ENCODE data around the gene ZDHHC5.
"Not testable (repeated sequence)": the region's sequence is repeated elsewhere in the genome, so short reads cannot be mapped to it uniquely, and the experiment has no call there.

The ZDHHC5 gene

GRCh38 chr11:57650739-57651090, 17.2 kb upstream of the ZDHHC5 start (continued):
- TF ChIP-seq, protein P1, sequence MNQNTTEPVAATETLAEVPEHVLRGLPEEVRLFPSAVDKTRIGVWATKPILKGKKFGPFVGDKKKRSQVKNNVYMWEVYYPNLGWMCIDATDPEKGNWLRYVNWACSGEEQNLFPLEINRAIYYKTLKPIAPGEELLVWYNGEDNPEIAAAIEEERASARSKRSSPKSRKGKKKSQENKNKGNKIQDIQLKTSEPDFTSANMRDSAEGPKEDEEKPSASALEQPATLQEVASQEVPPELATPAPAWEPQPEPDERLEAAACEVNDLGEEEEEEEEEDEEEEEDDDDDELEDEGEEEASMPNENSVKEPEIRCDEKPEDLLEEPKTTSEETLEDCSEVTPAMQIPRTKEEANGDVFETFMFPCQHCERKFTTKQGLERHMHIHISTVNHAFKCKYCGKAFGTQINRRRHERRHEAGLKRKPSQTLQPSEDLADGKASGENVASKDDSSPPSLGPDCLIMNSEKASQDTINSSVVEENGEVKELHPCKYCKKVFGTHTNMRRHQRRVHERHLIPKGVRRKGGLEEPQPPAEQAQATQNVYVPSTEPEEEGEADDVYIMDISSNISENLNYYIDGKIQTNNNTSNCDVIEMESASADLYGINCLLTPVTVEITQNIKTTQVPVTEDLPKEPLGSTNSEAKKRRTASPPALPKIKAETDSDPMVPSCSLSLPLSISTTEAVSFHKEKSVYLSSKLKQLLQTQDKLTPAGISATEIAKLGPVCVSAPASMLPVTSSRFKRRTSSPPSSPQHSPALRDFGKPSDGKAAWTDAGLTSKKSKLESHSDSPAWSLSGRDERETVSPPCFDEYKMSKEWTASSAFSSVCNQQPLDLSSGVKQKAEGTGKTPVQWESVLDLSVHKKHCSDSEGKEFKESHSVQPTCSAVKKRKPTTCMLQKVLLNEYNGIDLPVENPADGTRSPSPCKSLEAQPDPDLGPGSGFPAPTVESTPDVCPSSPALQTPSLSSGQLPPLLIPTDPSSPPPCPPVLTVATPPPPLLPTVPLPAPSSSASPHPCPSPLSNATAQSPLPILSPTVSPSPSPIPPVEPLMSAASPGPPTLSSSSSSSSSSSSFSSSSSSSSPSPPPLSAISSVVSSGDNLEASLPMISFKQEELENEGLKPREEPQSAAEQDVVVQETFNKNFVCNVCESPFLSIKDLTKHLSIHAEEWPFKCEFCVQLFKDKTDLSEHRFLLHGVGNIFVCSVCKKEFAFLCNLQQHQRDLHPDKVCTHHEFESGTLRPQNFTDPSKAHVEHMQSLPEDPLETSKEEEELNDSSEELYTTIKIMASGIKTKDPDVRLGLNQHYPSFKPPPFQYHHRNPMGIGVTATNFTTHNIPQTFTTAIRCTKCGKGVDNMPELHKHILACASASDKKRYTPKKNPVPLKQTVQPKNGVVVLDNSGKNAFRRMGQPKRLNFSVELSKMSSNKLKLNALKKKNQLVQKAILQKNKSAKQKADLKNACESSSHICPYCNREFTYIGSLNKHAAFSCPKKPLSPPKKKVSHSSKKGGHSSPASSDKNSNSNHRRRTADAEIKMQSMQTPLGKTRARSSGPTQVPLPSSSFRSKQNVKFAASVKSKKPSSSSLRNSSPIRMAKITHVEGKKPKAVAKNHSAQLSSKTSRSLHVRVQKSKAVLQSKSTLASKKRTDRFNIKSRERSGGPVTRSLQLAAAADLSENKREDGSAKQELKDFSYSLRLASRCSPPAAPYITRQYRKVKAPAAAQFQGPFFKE (tag by site-specific recombination; IDR thresholded peaks at IDR 0.05; ENCODE audit: borderline replicate concordance) = no peak
- TF ChIP-seq, protein P2, sequence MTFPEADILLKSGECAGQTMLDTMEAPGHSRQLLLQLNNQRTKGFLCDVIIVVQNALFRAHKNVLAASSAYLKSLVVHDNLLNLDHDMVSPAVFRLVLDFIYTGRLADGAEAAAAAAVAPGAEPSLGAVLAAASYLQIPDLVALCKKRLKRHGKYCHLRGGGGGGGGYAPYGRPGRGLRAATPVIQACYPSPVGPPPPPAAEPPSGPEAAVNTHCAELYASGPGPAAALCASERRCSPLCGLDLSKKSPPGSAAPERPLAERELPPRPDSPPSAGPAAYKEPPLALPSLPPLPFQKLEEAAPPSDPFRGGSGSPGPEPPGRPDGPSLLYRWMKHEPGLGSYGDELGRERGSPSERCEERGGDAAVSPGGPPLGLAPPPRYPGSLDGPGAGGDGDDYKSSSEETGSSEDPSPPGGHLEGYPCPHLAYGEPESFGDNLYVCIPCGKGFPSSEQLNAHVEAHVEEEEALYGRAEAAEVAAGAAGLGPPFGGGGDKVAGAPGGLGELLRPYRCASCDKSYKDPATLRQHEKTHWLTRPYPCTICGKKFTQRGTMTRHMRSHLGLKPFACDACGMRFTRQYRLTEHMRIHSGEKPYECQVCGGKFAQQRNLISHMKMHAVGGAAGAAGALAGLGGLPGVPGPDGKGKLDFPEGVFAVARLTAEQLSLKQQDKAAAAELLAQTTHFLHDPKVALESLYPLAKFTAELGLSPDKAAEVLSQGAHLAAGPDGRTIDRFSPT (tag by site-specific recombination; IDR thresholded peaks at IDR 0.05) = no peak
- TF ChIP-seq, protein P3, sequence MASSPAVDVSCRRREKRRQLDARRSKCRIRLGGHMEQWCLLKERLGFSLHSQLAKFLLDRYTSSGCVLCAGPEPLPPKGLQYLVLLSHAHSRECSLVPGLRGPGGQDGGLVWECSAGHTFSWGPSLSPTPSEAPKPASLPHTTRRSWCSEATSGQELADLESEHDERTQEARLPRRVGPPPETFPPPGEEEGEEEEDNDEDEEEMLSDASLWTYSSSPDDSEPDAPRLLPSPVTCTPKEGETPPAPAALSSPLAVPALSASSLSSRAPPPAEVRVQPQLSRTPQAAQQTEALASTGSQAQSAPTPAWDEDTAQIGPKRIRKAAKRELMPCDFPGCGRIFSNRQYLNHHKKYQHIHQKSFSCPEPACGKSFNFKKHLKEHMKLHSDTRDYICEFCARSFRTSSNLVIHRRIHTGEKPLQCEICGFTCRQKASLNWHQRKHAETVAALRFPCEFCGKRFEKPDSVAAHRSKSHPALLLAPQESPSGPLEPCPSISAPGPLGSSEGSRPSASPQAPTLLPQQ (tag by site-specific recombination; IDR thresholded peaks at IDR 0.05) = no peak
- TF ChIP-seq AEBP2 (tag by site-specific recombination; IDR thresholded peaks at IDR 0.05; ENCODE audit: borderline replicate concordance) = no peak
- TF ChIP-seq GLIS2 (tag by site-specific recombination; IDR thresholded peaks at IDR 0.05) = no peak
- TF ChIP-seq ZNF704 (tag by site-specific recombination; IDR thresholded peaks at IDR 0.05) = no peak

DNA sequence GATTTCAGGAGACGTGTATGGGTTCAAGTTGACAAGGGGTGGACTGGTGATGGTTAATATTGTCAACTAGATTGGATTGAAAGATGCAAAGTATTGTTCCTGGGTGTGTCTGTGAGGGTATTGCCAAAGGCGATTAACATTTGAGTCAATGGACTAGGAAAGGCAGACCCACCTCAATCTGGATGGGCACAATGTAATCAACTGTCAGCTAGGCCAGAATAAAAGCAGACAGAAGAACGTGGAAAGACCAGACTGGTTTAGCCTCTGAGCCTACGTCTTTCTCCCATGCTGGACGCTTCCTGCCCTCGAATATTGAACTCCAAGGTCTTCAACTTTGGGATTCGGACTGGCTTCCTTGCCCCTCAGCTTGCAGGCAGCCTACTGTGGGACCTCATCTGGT, 16.5 kb upstream of the ZDHHC5 start:
- Histone ChIP-seq H3K36me3 (ENCODE audit: control insufficient read depth in 2 of 2, insufficient read depth in 1 of 2, low read length in 2 of 2) (no peaks in the 10 kb centered on the region), H3K4me3 (ENCODE audit: low read depth, low read length) (no peak overlapping the region), H3K4me1 (ENCODE audit: control insufficient read depth, insufficient read depth, low read length) (0 out of 2 replicates have a peak, but pooled peaks cover 6% of the 10 kb centered on the region), H3K9me3 (ENCODE audit: control insufficient read depth, insufficient read depth, low read depth, low read length) (no peaks in the 10 kb centered on the region), H3K27ac (ENCODE audit: extremely low read depth, low read depth, low read length) (no peak overlapping the region)
- TF ChIP-seq KLF1 (tag by site-specific recombination; IDR thresholded peaks at IDR 0.05) (no peak), ZNF133 (tag by site-specific recombination; IDR thresholded peaks at IDR 0.05) (no peak), ZNF518A (tag by site-specific recombination; conservative IDR thresholded peaks at IDR 0.05; ENCODE audit: low read depth) (no peak), ELK4 (IDR thresholded peaks at IDR 0.05; ENCODE audit: borderline replicate concordance, low read depth, low read length) (no peak), RBAK (tag by site-specific recombination; IDR thresholded peaks at IDR 0.05) (no peak), SCRT1 (tag by site-specific recombination; IDR thresholded peaks at IDR 0.05; ENCODE audit: borderline replicate concordance) (no peak), ZNF266 (tag by site-specific recombination; IDR thresholded peaks at IDR 0.05; ENCODE audit: low read depth) (no peak)
- ChIA-PET CTCF (interaction anchor here (0.5 to 1.0 kb wide), 3 partner anchors 15 to 308 kb away, joined by 3 to 5 read pairs (median 4); no protein-coding TSS in a partner anchor), POLR2A (no interaction called here)

DNA sequence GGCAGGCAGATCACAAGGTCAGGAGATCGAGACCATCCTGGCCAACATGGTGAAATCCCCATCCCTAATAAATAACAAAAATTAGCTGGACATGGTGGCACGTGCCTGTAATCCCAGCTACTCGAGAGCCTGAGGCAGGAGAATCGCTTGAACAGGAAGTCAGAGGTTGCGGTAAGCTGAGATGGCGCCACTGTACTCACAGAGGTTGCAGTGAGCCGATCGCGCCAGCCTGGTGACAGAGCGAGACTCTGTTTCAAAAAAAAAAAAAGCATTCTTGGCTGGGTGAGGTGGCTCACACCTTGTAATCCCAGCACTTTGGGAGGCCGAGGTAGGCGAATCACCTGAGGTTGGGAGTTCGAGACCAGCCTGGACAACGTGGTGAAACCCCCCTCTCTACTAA, 15.7 kb upstream of the ZDHHC5 start:
- POLR2A ChIA-PET; H3K36me3 ChIP-seq (ENCODE audit: control insufficient read depth in 2 of 2, insufficient read depth in 1 of 2, low read length in 2 of 2); H3K27ac ChIP-seq (ENCODE audit: extremely low read depth, low read depth, low read length); H3K4me3 ChIP-seq (ENCODE audit: low read depth, low read length); H3K9me3 ChIP-seq (ENCODE audit: control insufficient read depth, insufficient read depth, low read depth, low read length); H3K4me1 ChIP-seq (ENCODE audit: control insufficient read depth, insufficient read depth, low read length): not testable (repeated sequence)
- CTCF ChIA-PET = interaction anchor here (0.6 to 1.3 kb wide), 3 partner anchors 14 to 285 kb away, joined by 3 to 5 read pairs (median 5); partner anchors contain the start of gene UBE2L6

Measured in HEK293 (cell line).